Glutamatergic neuron (in vitro differentiated cells): Measurements from ENCODE around the gene USF3. TPM values are rescaled to one million over a fixed set of nuclear protein-coding genes. Genes with fewer than 3 reads are reported as not detected.

Experiments used
- DNase-seq: peaks from one replicate; pipeline ENCODE4 v3.0.0; 2022
- H3K27ac Mint-ChIP-seq: one replicate; pipeline ENCODE4 v1.8.0; 2020; ENCODE audit warnings: mild to moderate bottlenecking, mixed read lengths, inconsistent platforms; ENCODE audit not compliant: unreplicated experiment
- H3K27me3 Mint-ChIP-seq: one replicate; pipeline ENCODE4 v1.8.0; 2020; ENCODE audit warnings: mild to moderate bottlenecking, moderate library complexity, mixed read lengths, inconsistent platforms; ENCODE audit not compliant: unreplicated experiment
- H3K36me3 Mint-ChIP-seq: one replicate; pipeline ENCODE4 v1.8.0; 2020; ENCODE audit warnings: mild to moderate bottlenecking, mixed read lengths, inconsistent platforms; ENCODE audit not compliant: unreplicated experiment
- H3K4me1 Mint-ChIP-seq: one replicate; pipeline ENCODE4 v1.8.0; 2020; ENCODE audit warnings: mild to moderate bottlenecking, low read depth, mixed read lengths, inconsistent platforms; ENCODE audit not compliant: unreplicated experiment
- H3K4me3 Mint-ChIP-seq: one replicate; pipeline ENCODE4 v1.8.0; 2020; ENCODE audit warnings: mild to moderate bottlenecking, mixed read lengths, inconsistent platforms; ENCODE audit not compliant: unreplicated experiment
- H3K9me3 Mint-ChIP-seq: one replicate; pipeline ENCODE4 v1.8.0; 2020; ENCODE audit warnings: mild to moderate bottlenecking, moderate library complexity, mixed read lengths, inconsistent platforms; ENCODE audit not compliant: unreplicated experiment
- CTCF ChIP-seq: fragments of 200-600 bp; sonication (generic); IDR thresholded peaks from one replicate; pipeline ENCODE4 v1.5.0; 2021; ENCODE audit not compliant: partially characterized antibody, unreplicated experiment
- total RNA-seq: library from RNA; stranded (reverse); fragmentation: NEBNext Ultra II Directional; extraction: Animal tissue kit (Norgen Biotek cat#: 25700); gene quantifications from one replicate; pipeline ENCODE4 v1.2.1, GENCODE V29; 2021; ENCODE audit not compliant: unreplicated experiment

USF3 gene
- total RNA-seq, 1 donor from 2014 or later, result 14.9 TPM

GRCh38 chr3:113741620-113742019, 45.2 kb upstream of the USF3 start:
- Mint-ChIP-seq H3K4me3 (no peak overlapping the region), H3K27me3 (peaks cover 7% of the 10 kb centered on the region), H3K27ac (no peak overlapping the region), H3K9me3 (peaks cover 8% of the 10 kb centered on the region), H3K36me3 (no peaks in the 10 kb centered on the region), H3K4me1 (peaks cover 4% of the 10 kb centered on the region)
- no peak for DNase-seq
- no peak for TF ChIP-seq CTCF

GRCh38 chr3:113741086-113741485, 44.6 kb upstream of the USF3 start:
- DNase-seq, result no peak
- H3K36me3 Mint-ChIP-seq, result no peaks in the 10 kb centered on the region
- H3K9me3 Mint-ChIP-seq, result peaks cover 3% of the 10 kb centered on the region
- H3K27ac Mint-ChIP-seq, result no peak overlapping the region
- TF ChIP-seq CTCF, result no peak
- H3K4me1 Mint-ChIP-seq, result peaks cover 5% of the 10 kb centered on the region
- no peak overlapping the region for H3K4me3 Mint-ChIP-seq
- peaks cover 3% of the 10 kb centered on the region for H3K27me3 Mint-ChIP-seq

GRCh38 chr3:113736548-113737089, 40.2 kb upstream of the USF3 start:
- Mint-ChIP-seq H3K4me3 (no peak overlapping the region), H3K36me3 (no peaks in the 10 kb centered on the region), H3K27ac (no peak overlapping the region), H3K4me1 (peaks cover 5% of the 10 kb centered on the region), H3K27me3 (no peaks in the 10 kb centered on the region), H3K9me3 (no peaks in the 10 kb centered on the region)
- TF ChIP-seq CTCF, result peak; percentile 67
- DNase-seq, result no peak

GRCh38 chr3:113731694-113732093, 35.3 kb upstream of the USF3 start:
- no peaks in the 10 kb centered on the region for H3K36me3 Mint-ChIP-seq
- no peaks in the 10 kb centered on the region for H3K27me3 Mint-ChIP-seq
- no peak for TF ChIP-seq CTCF
- no peak overlapping the region for H3K4me3 Mint-ChIP-seq
- H3K9me3 Mint-ChIP-seq, result no peaks in the 10 kb centered on the region
- DNase-seq, result no peak
- H3K27ac Mint-ChIP-seq, result no peak overlapping the region
- H3K4me1 Mint-ChIP-seq, result peaks cover 1% of the 10 kb centered on the region

- H3K4me1 Mint-ChIP-seq, result no peaks in the 10 kb centered on the region
- TF ChIP-seq CTCF, result no peak
- no peak for DNase-seq
- no peaks in the 10 kb centered on the region for H3K27me3 Mint-ChIP-seq
- H3K36me3 Mint-ChIP-seq, result no peaks in the 10 kb centered on the region
- H3K9me3 Mint-ChIP-seq, result no peaks in the 10 kb centered on the region
- H3K4me3 Mint-ChIP-seq, result no peak overlapping the region
- no peak overlapping the region for H3K27ac Mint-ChIP-seq
Measured at GRCh38 chr3:113730550-113730949, 34.1 kb upstream of the USF3 start.
